Upper lobe of left lung (tissue), 6 donors: ENCODE data around the gene SCG3. TPM values are rescaled to one million over a fixed set of nuclear protein-coding genes. Genes with fewer than 3 reads are reported as not detected.

ENCODE experiments used
- ATAC-seq, 2 donors: fragments of 200-7000 bp; cut with Tn5 transposase; one replicate each; pipeline ENCODE4 v1.9.1; 2022; ENCODE audit warnings: mild to moderate bottlenecking in 2 of 2, moderate library complexity in 2 of 2; ENCODE audit not compliant: low FRiP score in 2 of 2
- DNase-seq, 2 donors: peaks; one replicate each; pipeline ENCODE4 v3.0.0-alpha.2; 2019 to 2020
- H3K27ac ChIP-seq, 4 donors: fragments of 200-600 bp; sonication (generic); one replicate each; pipeline ENCODE4 v1.5.1; 2016 to 2019
- H3K27me3 ChIP-seq, 4 donors: fragments of 200-600 bp; sonication (generic); one replicate each; pipeline ENCODE4 v1.5.1; 2017 to 2019
- H3K36me3 ChIP-seq, 4 donors: fragments of 200-600 bp; sonication (generic); one replicate each; pipeline ENCODE4 v1.5.1; 2016 to 2019
- H3K4me1 ChIP-seq, 4 donors: fragments of 200-600 bp; sonication (generic); one replicate each; pipeline ENCODE4 v1.5.1; 2018 to 2019
- H3K4me3 ChIP-seq, 4 donors: fragments of 200-600 bp; sonication (generic); one replicate each; pipeline ENCODE4 v1.5.1; 2017 to 2019; ENCODE audit warnings: mild to moderate bottlenecking in 2 of 4, moderate library complexity in 1 of 4
- H3K9me3 ChIP-seq, 4 donors: fragments of 200-600 bp; sonication (generic); one replicate each; pipeline ENCODE4 v1.5.1; 2018 to 2019
- CTCF ChIP-seq, 6 experiments: fragments of 450-650 bp in 4 of 6; fragments of 200-600 bp in 2 of 6; sonication (generic) in 2 of 6; IDR thresholded peaks; one replicate each; pipeline ENCODE4 v1.5.1; 2016 to 2019; ENCODE audit warnings: antibody characterized with exemption in 6 of 6
- EP300 ChIP-seq, 4 donors: sonication (generic); formaldehyde crosslinking; IDR thresholded peaks; one replicate each; pipeline ENCODE4 v1.5.1; 2017; ENCODE audit warnings: antibody characterized with exemption in 4 of 4, control low read depth in 2 of 4
- POLR2A ChIP-seq, 4 donors: fragments of 450-650 bp; IDR thresholded peaks; one replicate each; pipeline ENCODE4 v1.5.1; 2016 to 2017; ENCODE audit warnings: antibody characterized with exemption in 4 of 4, mild to moderate bottlenecking in 2 of 4
- POLR2AphosphoS5 ChIP-seq, 2 donors: sonication (generic); formaldehyde crosslinking; IDR thresholded peaks; one replicate each; pipeline ENCODE4 v1.5.1; 2017; ENCODE audit warnings: antibody characterized with exemption in 2 of 2
- WGBS, 2 donors: methylation state at CpG; one replicate each; pipeline ENCODE4 v1.1.5; 2017 to 2018; 5-methylcytosine and 5-hydroxymethylcytosine counted together
- total RNA-seq, 6 donors: library from RNA; depleted of rRNA in 4 of 6; stranded (reverse); fragments of >200 nt in 4 of 6; gene quantifications; one replicate each; pipeline versions ENCODE4 v1.1.0 to v1.2.1, GENCODE V29; 2016 to 2021
- donor health status: DM: no; HTN: no; CAD: no; lungs with moderate emphysema.
- donor health status: DM: no; HTN: yes; CAD: no; lungs with severe emphysema.

The SCG3 gene
- total RNA-seq, 6 donors from 2014 or later: 0.14 to 0.40 (median 0.27) TPM; not detected in 2

- WGBS, 2 donors: 8 to 13% methylated on average over 23 to 28 of the region's 71 CpGs
These were observed 70.7 kb downstream of the SCG3 start for GRCh38 chr15:51751697-51752683.

GRCh38 chr15:51752888-51753287 lies 71.6 kb downstream of the SCG3 start:
- no peak for TF ChIP-seq POLR2AphosphoS5 (IDR thresholded peaks at IDR 0.05)
- TF ChIP-seq EP300 (IDR thresholded peaks at IDR 0.05): no peak
- TF ChIP-seq CTCF (IDR thresholded peaks at IDR 0.05): no peak
- TF ChIP-seq POLR2A (IDR thresholded peaks at IDR 0.05): no peak

More at GRCh38 chr15:51751697-51752683, 70.7 kb downstream of the SCG3 start:
- peaks cover 11 to 19% (median 13%) of the 10 kb centered on the region in 4 donors for H3K4me1 ChIP-seq
- H3K27ac ChIP-seq: peak overlapping the region in 3 of 4 donors; percentile 15 to 81 (median 30)
- H3K27me3 ChIP-seq: no peaks in the 10 kb centered on the region
- TF ChIP-seq EP300 (IDR thresholded peaks at IDR 0.05) (no peak), POLR2A (IDR thresholded peaks at IDR 0.05) (no peak), POLR2AphosphoS5 (IDR thresholded peaks at IDR 0.05) (no peak), CTCF (IDR thresholded peaks at IDR 0.05) (no peak)
- ATAC-seq: peak in 1 of 2 donors; percentile 61
- peak overlapping the region; percentile 54 to 93 (median 88) for H3K4me3 ChIP-seq
- peak in 1 of 2 donors; percentile 40 for DNase-seq
- no peaks in the 10 kb centered on the region for H3K9me3 ChIP-seq
- no peaks in the 10 kb centered on the region for H3K36me3 ChIP-seq

GRCh38 chr15:51754267-51754666 lies 73.0 kb downstream of the SCG3 start:
- no peaks in the 10 kb centered on the region for H3K36me3 ChIP-seq
- H3K27ac ChIP-seq: no peak overlapping the region
- DNase-seq: no peak
- 55 to 58% methylated on average over 2 of the region's 2 CpGs for WGBS, 2 donors
- no peak for ATAC-seq
- H3K4me1 ChIP-seq: peaks cover 12 to 27% (median 13%) of the 10 kb centered on the region in 4 donors
- H3K9me3 ChIP-seq: no peaks in the 10 kb centered on the region
- no peak for TF ChIP-seq CTCF (IDR thresholded peaks at IDR 0.05)
- no peak for TF ChIP-seq EP300 (IDR thresholded peaks at IDR 0.05)
- no peak for TF ChIP-seq POLR2A (IDR thresholded peaks at IDR 0.05)
- no peak for TF ChIP-seq POLR2AphosphoS5 (IDR thresholded peaks at IDR 0.05)
- no peak overlapping the region for H3K4me3 ChIP-seq
- no peaks in the 10 kb centered on the region for H3K27me3 ChIP-seq

More at GRCh38 chr15:51752888-51753287, 71.6 kb downstream of the SCG3 start:
- Histone ChIP-seq H3K4me3 (no peak overlapping the region), H3K9me3 (no peaks in the 10 kb centered on the region), H3K27ac (no peak overlapping the region), H3K4me1 (peaks cover 11 to 19% (median 13%) of the 10 kb centered on the region in 4 donors), H3K36me3 (no peaks in the 10 kb centered on the region), H3K27me3 (no peaks in the 10 kb centered on the region)
- peak in 1 of 2 donors; percentile 24 for DNase-seq
- WGBS, 2 donors: 64 to 70% methylated on average over 5 of the region's 5 CpGs
- ATAC-seq: peak in 1 of 2 donors; percentile 20

GRCh38 chr15:51755790-51756189 lies 74.5 kb downstream of the SCG3 start:
- no peak overlapping the region for H3K27ac ChIP-seq
- H3K4me3 ChIP-seq: no peak overlapping the region
- no peaks in the 10 kb centered on the region for H3K27me3 ChIP-seq
- no peaks in the 10 kb centered on the region for H3K9me3 ChIP-seq
- no peak for DNase-seq
- no peaks in the 10 kb centered on the region for H3K36me3 ChIP-seq
- H3K4me1 ChIP-seq: peaks cover 12 to 26% (median 17%) of the 10 kb centered on the region in 4 donors
- no peak for TF ChIP-seq EP300 (IDR thresholded peaks at IDR 0.05)
- TF ChIP-seq CTCF (IDR thresholded peaks at IDR 0.05): no peak
- TF ChIP-seq POLR2AphosphoS5 (IDR thresholded peaks at IDR 0.05): no peak
- ATAC-seq: no peak
- 56 to 79% methylated on average over 4 of the region's 4 CpGs for WGBS, 2 donors
